ENCODE data around the gene WDR81. TPM values are rescaled to one million over a fixed set of nuclear protein-coding genes. Genes with fewer than 3 reads are reported as not detected.
"Not testable (repeated sequence)": the region's sequence is repeated elsewhere in the genome, so short reads cannot be mapped to it uniquely, and the experiment has no call there.

The WDR81 gene
- total RNA-seq, 4 donors from 2014 or later = 26.1 to 73.7 (median 35.7) TPM

- Histone ChIP-seq H3K36me3 (no peaks in the 10 kb centered on the region), H3K27ac (no peak overlapping the region), H3K27me3 (no peaks in the 10 kb centered on the region), H3K9me3 (no peaks in the 10 kb centered on the region), H3K4me3 (no peak overlapping the region), H3K4me1 (peaks cover 10 to 28% (median 15%) of the 10 kb centered on the region in 4 donors)
- WGBS, 2 donors (ENCODE audit: low coverage in 1 of 2) = 85% methylated on average over 12 of the region's 12 CpGs
- TF ChIP-seq CTCF (IDR thresholded peaks at IDR 0.05) (no peak), POLR2A (IDR thresholded peaks at IDR 0.05) (no peak), POLR2AphosphoS5 (IDR thresholded peaks at IDR 0.05) (no peak), EP300 (IDR thresholded peaks at IDR 0.05; ENCODE audit: low read depth) (no peak)
- in situ Hi-C loops (cut with MboI; ENCODE audit: low pct_ligation_motif_present in 1 of 4, low pct_unique_long_range_greater_than_20kb in 1 of 4, low sequenced_read_pairs in 3 of 4) = no loop called here
- intact Hi-C loops (cut with DNase I; ENCODE audit: low total_unique reads) = no loop called here
- DNase-seq = no peak
Observed at GRCh38 chr17:1767358-1767757, 42.9 kb downstream of the WDR81 start.

GRCh38 chr17:1769822-1770477 lies 45.4 kb downstream of the WDR81 start:
- TF ChIP-seq POLR2AphosphoS5 (IDR thresholded peaks at IDR 0.05) (no peak), CTCF (IDR thresholded peaks at IDR 0.05) (no peak), EP300 (IDR thresholded peaks at IDR 0.05; ENCODE audit: low read depth) (no peak), POLR2A (IDR thresholded peaks at IDR 0.05) (no peak)
- DNase-seq = no peak
- in situ Hi-C loops (cut with MboI; ENCODE audit: low pct_ligation_motif_present in 1 of 4, low pct_unique_long_range_greater_than_20kb in 1 of 4, low sequenced_read_pairs in 3 of 4) = no loop called here
- Histone ChIP-seq H3K4me3 (no peak overlapping the region), H3K27ac (no peak overlapping the region), H3K27me3 (no peaks in the 10 kb centered on the region), H3K9me3 (no peaks in the 10 kb centered on the region), H3K4me1 (peaks cover 0 to 11% (median 5%) of the 10 kb centered on the region in 4 donors), H3K36me3 (no peaks in the 10 kb centered on the region)
- WGBS, 2 donors (ENCODE audit: low coverage in 1 of 2) = 39% methylated on average over 21 of the region's 21 CpGs; no CpG with 5 or more reads in 1 of the 2 donors
- intact Hi-C loops (cut with DNase I; ENCODE audit: low total_unique reads) = no loop called here

- in situ Hi-C loops (cut with MboI; ENCODE audit: low pct_ligation_motif_present in 1 of 4, low pct_unique_long_range_greater_than_20kb in 1 of 4, low sequenced_read_pairs in 3 of 4); H3K36me3 ChIP-seq; H3K9me3 ChIP-seq; H3K4me1 ChIP-seq; H3K4me3 ChIP-seq; intact Hi-C loops (cut with DNase I; ENCODE audit: low total_unique reads); DNase-seq; H3K27me3 ChIP-seq: not testable (repeated sequence)
- H3K27ac ChIP-seq = peak overlapping the region; percentile 20 to 70 (median 65)
- 66 to 74% methylated on average over 5 to 12 of the region's 12 CpGs for WGBS, 2 donors (ENCODE audit: low coverage in 1 of 2)
Observed at GRCh38 chr17:1773000-1773695, 48.6 kb downstream of the WDR81 start.

- 20 to 67% methylated on average over 1 to 7 of the region's 7 CpGs for WGBS, 2 donors (ENCODE audit: low coverage in 1 of 2)
- Histone ChIP-seq H3K36me3 (no peaks in the 10 kb centered on the region), H3K4me3 (no peak overlapping the region), H3K27me3 (no peaks in the 10 kb centered on the region), H3K4me1 (peaks cover 0 to 8% (median 5%) of the 10 kb centered on the region in 4 donors), H3K27ac (peak overlapping the region; percentile 20 to 70 (median 65)), H3K9me3 (no peaks in the 10 kb centered on the region)
- in situ Hi-C loops (cut with MboI; ENCODE audit: low pct_ligation_motif_present in 1 of 4, low pct_unique_long_range_greater_than_20kb in 1 of 4, low sequenced_read_pairs in 3 of 4) = no loop called here
- intact Hi-C loops (cut with DNase I; ENCODE audit: low total_unique reads) = no loop called here
- TF ChIP-seq POLR2AphosphoS5 (IDR thresholded peaks at IDR 0.05) (peak in 1 of 3 donors; percentile 19), CTCF (IDR thresholded peaks at IDR 0.05) (no peak), POLR2A (IDR thresholded peaks at IDR 0.05) (peak; percentile 24), EP300 (IDR thresholded peaks at IDR 0.05; ENCODE audit: low read depth) (no peak)
- DNase-seq = no peak
Observed at GRCh38 chr17:1773696-1774181, 49.2 kb downstream of the WDR81 start.

All from transverse colon (tissue), 4 donors.